Measurements from ENCODE around the gene CLEC9A. TPM values are rescaled to one million over a fixed set of nuclear protein-coding genes. Genes with fewer than 3 reads are reported as not detected.

Gene CLEC9A
- total and polyA plus RNA-seq, 2 experiments from 2014 or later: not detected

- Histone ChIP-seq H3K36me3 (ENCODE audit: insufficient read depth) (no peaks in the 10 kb centered on the region), H3F3A (replicated peaks; ENCODE audit: low read depth) (no peaks in the 10 kb centered on the region), H3K4me1 (ENCODE audit: insufficient read depth) (0 out of 2 replicates have a peak, but pooled peaks cover 7% of the 10 kb centered on the region), H3K4me2 (no peak overlapping the region), H3K9me2 (ENCODE audit: insufficient read depth) (no peaks in the 10 kb centered on the region), H3K27me3 (ENCODE audit: insufficient read depth) (no peaks in the 10 kb centered on the region), H3K27ac (ENCODE audit: low read depth) (no peak overlapping the region), H2AFZ (no peak overlapping the region), H4K20me1 (replicated peaks; ENCODE audit: insufficient read depth) (no peaks in the 10 kb centered on the region), H3K79me2 (replicated peaks; ENCODE audit: insufficient read depth) (no peaks in the 10 kb centered on the region), H3K4me3 (no peak overlapping the region)
- Mint-ChIP-seq H3K36me3 (ENCODE audit: low read depth) (no peaks in the 10 kb centered on the region), H3K4me3 (no peak overlapping the region), H3K9me3 (no peaks in the 10 kb centered on the region), H3K4me1 (peaks cover 15% of the 10 kb centered on the region), H3K27me3 (ENCODE audit: insufficient read depth, low read depth, poor library complexity) (no peaks in the 10 kb centered on the region), H3K27ac (no peak overlapping the region)
- ATAC-seq: no peak
- no peak for DNase-seq (ENCODE audit: low spot score)
- TF ChIP-seq ZNF462 (CRISPR knock-in tag; IDR thresholded peaks at IDR 0.05) (no peak), ETS1 (IDR thresholded peaks at IDR 0.05) (no peak), REST (IDR thresholded peaks at IDR 0.05; ENCODE audit: unreplicated experiment) (no peak), NANOG (IDR thresholded peaks at IDR 0.05; ENCODE audit: borderline replicate concordance) (no peak), JUNB (IDR thresholded peaks at IDR 0.05; ENCODE audit: unreplicated experiment) (no peak), CREB1 (CRISPR knock-in tag; IDR thresholded peaks at IDR 0.05; ENCODE audit: low read depth) (no peak), CTCF (conservative IDR thresholded peaks at IDR 0.05; ENCODE audit: low read depth in 2 of 2) (no peak), ZNF331 (CRISPR knock-in tag; IDR thresholded peaks at IDR 0.05; ENCODE audit: low read depth) (no peak), EZH2 (IDR thresholded peaks at IDR 0.05; ENCODE audit: low read depth, unreplicated experiment) (no peak), ZNF114 (CRISPR knock-in tag; IDR thresholded peaks at IDR 0.05) (no peak), POLR2AphosphoS5 (IDR thresholded peaks at IDR 0.05; ENCODE audit: low read depth) (no peak), EZH2phosphoT487 (IDR thresholded peaks at IDR 0.05; ENCODE audit: unreplicated experiment) (no peak), STAT1 (IDR thresholded peaks at IDR 0.05; ENCODE audit: unreplicated experiment) (no peak)
Observed at GRCh38 chr12:10094646-10095395, 64.3 kb downstream of the CLEC9A start.
